Keratinocyte (primary cell): Measurements from ENCODE around the gene COX6B2. TPM values are rescaled to one million over a fixed set of nuclear protein-coding genes. Genes with fewer than 3 reads are reported as not detected.
A peak's percentile ranks its signal among the peaks of the same experiment; 100 is the strongest.
"Not testable (repeated sequence)": the region's sequence is repeated elsewhere in the genome, so short reads cannot be mapped to it uniquely, and the experiment has no call there.

Experiments
- DNase-seq: peaks from one replicate; pipeline ENCODE4 v3.0.0-alpha.2; 2011; ENCODE audit warnings: low read depth, missing footprints, low spot score
- FAIRE-seq: peaks from 2 replicates; lab custom pipeline; 2011; peaks lifted over from hg19 to GRCh38; lab: Jason Lieb, UNC
- H2AFZ ChIP-seq: 2 replicates; pipeline ENCODE4 v1.6.0; 2012; ENCODE audit warnings: low read length, control low read depth, inconsistent platforms; ENCODE audit not compliant: control insufficient read depth
- H3K27ac ChIP-seq: 2 replicates; pipeline ENCODE4 v1.5.1; 2011; ENCODE audit warnings: low read length; ENCODE audit not compliant: control insufficient read depth, insufficient read depth
- H3K27me3 ChIP-seq: 3 replicates; pipeline ENCODE4 v1.6.0; 2011; ENCODE audit warnings: low read length; ENCODE audit not compliant: control insufficient read depth, insufficient read depth; ENCODE audit errors: extremely low read depth
- H3K36me3 ChIP-seq, 2 experiments: 2 replicates in 1 of 2; 3 replicates in 1 of 2; pipeline ENCODE4 v1.5.1; 2011; ENCODE audit warnings: low read length in 2 of 2, mild to moderate bottlenecking in 1 of 2; ENCODE audit not compliant: control insufficient read depth in 2 of 2, insufficient read depth in 2 of 2; ENCODE audit errors: extremely low read depth in 1 of 2
- H3K4me1 ChIP-seq: 3 replicates; pipeline ENCODE4 v1.5.1; 2011; ENCODE audit warnings: low read length; ENCODE audit not compliant: control insufficient read depth, insufficient read depth; ENCODE audit errors: extremely low read depth
- H3K4me2 ChIP-seq: 3 replicates; pipeline ENCODE4 v1.6.0; 2011; ENCODE audit warnings: low read depth, low read length; ENCODE audit not compliant: control insufficient read depth, insufficient read depth; ENCODE audit errors: extremely low read depth
- H3K4me3 ChIP-seq, 3 experiments: fragments of 200-600 bp in 1 of 3; sonication (generic) in 1 of 3; 2 replicates in 2 of 3; 3 replicates in 1 of 3; pipeline ENCODE4 v1.5.1; 2011 to 2016; ENCODE audit warnings: low read length in 3 of 3, mild to moderate bottlenecking in 3 of 3, control low read depth in 2 of 3, inconsistent platforms in 1 of 3, low read depth in 1 of 3, mixed read lengths in 1 of 3, mixed run types in 1 of 3, moderate library complexity in 1 of 3; ENCODE audit not compliant: control insufficient read depth in 2 of 3, insufficient read depth in 2 of 3; ENCODE audit errors: extremely low read depth in 1 of 3
- H3K79me2 ChIP-seq: 2 replicates; pipeline ENCODE4 v1.6.0; 2012; ENCODE audit warnings: low read length; ENCODE audit not compliant: control insufficient read depth, insufficient read depth
- H3K9ac ChIP-seq: 3 replicates; pipeline ENCODE4 v1.6.0; 2011; ENCODE audit warnings: low read length; ENCODE audit not compliant: control insufficient read depth, insufficient read depth; ENCODE audit errors: extremely low read depth
- H3K9me1 ChIP-seq: 3 replicates; pipeline ENCODE4 v1.6.0; 2011; ENCODE audit warnings: low read length; ENCODE audit not compliant: control insufficient read depth, insufficient read depth; ENCODE audit errors: extremely low read depth
- H3K9me3 ChIP-seq: 2 replicates; pipeline ENCODE4 v1.5.1; 2012; ENCODE audit warnings: low read depth, low read length; ENCODE audit not compliant: control insufficient read depth
- H4K20me1 ChIP-seq: 3 replicates; pipeline ENCODE4 v1.6.0; 2011; ENCODE audit warnings: low read length; ENCODE audit not compliant: control insufficient read depth, insufficient read depth; ENCODE audit errors: extremely low read depth
- EZH2 ChIP-seq: IDR thresholded peaks from one replicate; pipeline ENCODE4 v1.6.1; 2012; ENCODE audit warnings: inconsistent platforms, mild to moderate bottlenecking, low read length, moderate library complexity
- dilution Hi-C: fragments of 300-500 bp; cut with MboI; formaldehyde crosslinking; loops from one replicate; pipeline ENCODE4 v1.7.0; 2020; ENCODE audit warnings: low sequenced_read_pairs; ENCODE audit not compliant: extremely low pct_ligation_motif_present
- polyA plus RNA-seq, 5 experiments: library from polyadenylated mRNA; depleted of rRNA in 3 of 5; stranded (reverse) in 3 of 5; stranded (forward) in 1 of 5; unstranded in 1 of 5; fragments of >200 nt; gene quantifications; 1 replicate in 1 of 5; 2 replicates in 3 of 5; 3 replicates in 1 of 5; pipeline versions ENCODE4 v1.2.1 to v1.2.3, GENCODE V29; 2011 to 2012; ENCODE audit warnings: missing spikeins in 2 of 5, low read depth in 1 of 5, low replicate concordance in 1 of 5
- TF ChIP-seq, protein P1 (sequence below), 3 experiments: IDR thresholded peaks in 1 of 3; conservative IDR thresholded peaks in 1 of 3; optimal IDR thresholded peaks in 1 of 3; 2 replicates in 2 of 3; 3 replicates in 1 of 3; pipeline versions ENCODE3 to v1.5.1; 2011; ENCODE audit warnings: low read length in 3 of 3, mild to moderate bottlenecking in 3 of 3, moderate library complexity in 2 of 3, control low read depth in 1 of 3, inconsistent platforms in 1 of 3; ENCODE audit not compliant: insufficient read depth in 2 of 3; ENCODE audit errors: extremely low read depth in 1 of 3

The COX6B2 gene
- polyA plus RNA-seq, 1 donor (not counting 4 experiments of a cell fraction or from before 2014, with no cell fraction given) = 1.4 TPM

GRCh38 chr19:55336101-55336500, 18.4 kb downstream of the COX6B2 start:
- no peak overlapping the region for H2AFZ ChIP-seq
- H3K27me3 ChIP-seq = no peaks in the 10 kb centered on the region
- H3K27ac ChIP-seq = peak overlapping the region; percentile 71
- no peak overlapping the region for H3K4me3 ChIP-seq
- DNase-seq (no peak), FAIRE-seq (peak; percentile 71)
- H3K9ac ChIP-seq = peak overlapping the region; percentile 37
- H3K4me2 ChIP-seq = peak overlapping the region; percentile 41
- H3K36me3 ChIP-seq = no peaks in the 10 kb centered on the region
- H4K20me1 ChIP-seq = no peaks in the 10 kb centered on the region
- no peak for TF ChIP-seq EZH2
- TF ChIP-seq, protein P1, sequence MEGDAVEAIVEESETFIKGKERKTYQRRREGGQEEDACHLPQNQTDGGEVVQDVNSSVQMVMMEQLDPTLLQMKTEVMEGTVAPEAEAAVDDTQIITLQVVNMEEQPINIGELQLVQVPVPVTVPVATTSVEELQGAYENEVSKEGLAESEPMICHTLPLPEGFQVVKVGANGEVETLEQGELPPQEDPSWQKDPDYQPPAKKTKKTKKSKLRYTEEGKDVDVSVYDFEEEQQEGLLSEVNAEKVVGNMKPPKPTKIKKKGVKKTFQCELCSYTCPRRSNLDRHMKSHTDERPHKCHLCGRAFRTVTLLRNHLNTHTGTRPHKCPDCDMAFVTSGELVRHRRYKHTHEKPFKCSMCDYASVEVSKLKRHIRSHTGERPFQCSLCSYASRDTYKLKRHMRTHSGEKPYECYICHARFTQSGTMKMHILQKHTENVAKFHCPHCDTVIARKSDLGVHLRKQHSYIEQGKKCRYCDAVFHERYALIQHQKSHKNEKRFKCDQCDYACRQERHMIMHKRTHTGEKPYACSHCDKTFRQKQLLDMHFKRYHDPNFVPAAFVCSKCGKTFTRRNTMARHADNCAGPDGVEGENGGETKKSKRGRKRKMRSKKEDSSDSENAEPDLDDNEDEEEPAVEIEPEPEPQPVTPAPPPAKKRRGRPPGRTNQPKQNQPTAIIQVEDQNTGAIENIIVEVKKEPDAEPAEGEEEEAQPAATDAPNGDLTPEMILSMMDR (optimal IDR thresholded peaks at IDR 0.05 in 1 of 3, IDR thresholded peaks at IDR 0.05 in 1 of 3, conservative IDR thresholded peaks at IDR 0.05 in 1 of 3; ENCODE audit: extremely low read depth in 1 of 3, insufficient read depth in 2 of 3, low read length in 3 of 3) = no peak
- H3K4me1 ChIP-seq = peaks cover 27% of the 10 kb centered on the region
- dilution Hi-C loops = no loop called here
- H3K9me3 ChIP-seq = no peaks in the 10 kb centered on the region
- H3K9me1 ChIP-seq = no peaks in the 10 kb centered on the region
- peaks cover 5% of the 10 kb centered on the region for H3K79me2 ChIP-seq

- FAIRE-seq (no peak), DNase-seq (no peak)
Observed at GRCh38 chr19:55333870-55334269, 20.6 kb downstream of the COX6B2 start.

DNA sequence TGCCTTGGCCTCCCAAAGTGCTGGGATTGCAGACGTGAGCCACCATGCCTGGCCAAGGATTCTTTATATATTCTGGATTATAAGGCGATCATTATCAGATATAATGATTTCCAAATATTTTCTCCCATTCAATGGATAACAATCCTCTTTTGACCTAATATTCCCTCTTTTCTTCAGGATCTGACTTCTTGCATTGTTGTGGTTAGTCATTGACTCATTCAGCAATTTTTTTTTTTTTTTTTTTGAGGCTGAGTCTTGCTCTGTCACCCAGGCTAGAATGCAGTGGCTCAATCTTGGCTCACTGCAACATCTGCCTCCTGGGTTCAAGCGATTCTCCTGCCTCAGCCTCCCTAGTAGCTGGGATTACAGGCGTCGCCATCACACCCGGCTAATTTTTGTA, 24.7 kb downstream of the COX6B2 start:
- FAIRE-seq, H3K9me1 ChIP-seq, H3K36me3 ChIP-seq, H2AFZ ChIP-seq, H3K4me2 ChIP-seq, H4K20me1 ChIP-seq, DNase-seq, H3K4me3 ChIP-seq, H3K9ac ChIP-seq, dilution Hi-C loops, H3K4me1 ChIP-seq, H3K9me3 ChIP-seq, H3K27ac ChIP-seq, H3K27me3 ChIP-seq, H3K79me2 ChIP-seq: not testable (repeated sequence)

More at GRCh38 chr19:55333870-55334269, 20.6 kb downstream of the COX6B2 start:
- dilution Hi-C loops = no loop called here
- Histone ChIP-seq H3K4me3 (no peak overlapping the region), H3K4me1 (peaks cover 18% of the 10 kb centered on the region), H4K20me1 (no peaks in the 10 kb centered on the region), H3K4me2 (no peak overlapping the region), H3K9ac (no peak overlapping the region), H3K9me3 (no peaks in the 10 kb centered on the region), H3K9me1 (no peaks in the 10 kb centered on the region), H3K36me3 (no peaks in the 10 kb centered on the region), H3K27ac (no peak overlapping the region), H2AFZ (no peak overlapping the region), H3K27me3 (no peaks in the 10 kb centered on the region), H3K79me2 (no peaks in the 10 kb centered on the region)
- TF ChIP-seq, protein P1 (optimal IDR thresholded peaks at IDR 0.05 in 1 of 3, IDR thresholded peaks at IDR 0.05 in 1 of 3, conservative IDR thresholded peaks at IDR 0.05 in 1 of 3; ENCODE audit: extremely low read depth in 1 of 3, insufficient read depth in 2 of 3, low read length in 3 of 3) = no peak
- TF ChIP-seq EZH2 = no peak

- H3K79me2 ChIP-seq, H3K4me3 ChIP-seq, H3K9me1 ChIP-seq, H2AFZ ChIP-seq, H3K27me3 ChIP-seq, H3K36me3 ChIP-seq, H3K4me2 ChIP-seq, H3K9me3 ChIP-seq, DNase-seq, FAIRE-seq, H3K9ac ChIP-seq, H3K27ac ChIP-seq, H3K4me1 ChIP-seq, dilution Hi-C loops, H4K20me1 ChIP-seq: not testable (repeated sequence)
Observed at GRCh38 chr19:55328774-55329318, 25.7 kb downstream of the COX6B2 start.
